RCC 7860 (cell line): ENCODE data around the gene CLMN.
"Not testable (repeated sequence)": the region's sequence is repeated elsewhere in the genome, so short reads cannot be mapped to it uniquely, and the experiment has no call there.

Experiments
- DNase-seq: peaks from one replicate; pipeline ENCODE4 v3.0.0-alpha.2; 2015; ENCODE audit warnings: low spot score
- FAIRE-seq: peaks from 2 replicates; lab custom pipeline; 2012; peaks lifted over from hg19 to GRCh38; lab: Jason Lieb, UNC

The CLMN gene

DNA sequence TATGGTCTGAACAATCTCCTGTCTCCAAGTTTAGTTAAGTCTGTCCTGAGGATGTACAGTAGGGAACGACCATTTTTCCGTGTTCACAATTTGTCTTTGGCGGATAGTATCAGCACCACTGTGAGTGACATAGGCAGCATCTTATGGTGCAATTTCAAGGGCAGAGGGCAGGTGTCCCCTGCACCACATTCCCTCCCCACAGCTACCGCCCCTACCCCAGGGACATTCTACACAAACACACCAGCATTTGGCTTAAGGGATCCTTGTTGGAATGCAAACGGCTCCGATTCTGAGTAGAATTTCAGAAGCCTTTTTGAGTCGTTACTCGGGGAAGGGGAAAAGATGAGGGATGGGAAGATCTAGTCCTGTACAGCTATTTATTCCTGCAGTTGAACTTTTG lies 137.3 kb downstream of the CLMN start:
- no peak for FAIRE-seq
- DNase-seq, result no peak

DNA sequence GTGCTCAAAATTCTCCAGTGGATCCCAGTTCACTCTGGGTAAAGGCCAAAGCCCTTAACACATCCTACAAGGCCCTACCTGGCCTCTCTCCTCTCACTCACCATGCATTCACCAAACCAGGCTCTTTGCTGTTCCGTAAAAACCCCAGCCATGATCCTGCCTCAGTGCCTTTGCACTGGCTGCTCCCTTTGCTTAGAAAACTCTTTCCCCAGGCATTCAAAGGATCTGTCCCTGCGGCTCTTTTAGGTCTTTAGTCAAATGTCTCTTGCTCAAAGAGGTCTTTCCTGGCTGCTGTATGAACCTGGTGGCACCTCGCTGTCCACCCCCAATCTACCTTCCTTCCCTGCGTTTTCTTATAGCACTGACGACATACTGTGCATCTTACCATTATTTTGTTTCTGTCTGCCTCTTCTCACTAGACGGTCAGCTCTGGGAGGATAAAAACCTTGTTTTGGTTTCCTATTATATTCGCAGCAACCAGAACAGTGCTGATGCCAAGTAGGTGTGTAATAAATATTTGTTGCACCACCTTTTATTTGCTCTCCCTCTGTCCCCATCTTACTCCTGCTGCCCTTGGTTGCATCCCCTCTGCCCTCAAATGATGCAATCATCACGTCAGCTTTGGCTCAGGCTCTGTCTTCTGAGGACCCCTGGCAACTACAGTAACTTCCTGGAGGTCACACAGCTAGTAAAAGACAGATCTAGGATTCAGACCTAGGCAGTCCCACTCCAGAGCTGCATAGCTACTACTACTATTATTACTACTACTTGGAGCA lies 138.6 kb downstream of the CLMN start:
- DNase-seq (no peak), FAIRE-seq (no peak)

DNA sequence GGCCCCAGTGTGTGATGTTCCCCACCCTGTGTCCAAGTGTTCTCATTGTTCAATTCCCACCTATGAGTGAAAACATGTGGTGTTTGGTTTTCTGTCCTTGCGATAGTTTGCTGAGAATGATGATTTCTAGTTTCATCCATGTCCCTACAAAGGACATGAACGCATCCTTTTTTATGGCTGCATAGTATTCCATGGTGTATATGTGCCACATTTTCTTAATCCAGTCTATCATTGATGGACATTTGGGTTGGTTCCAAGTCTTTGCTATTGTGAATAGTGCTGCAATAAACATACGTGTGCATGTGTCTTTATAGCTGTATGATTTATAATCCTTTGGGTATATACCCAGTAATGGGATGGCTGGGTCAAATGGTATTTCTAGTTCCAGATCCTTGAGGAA lies 144.0 kb downstream of the CLMN start:
- not testable (repeated sequence) for DNase-seq, FAIRE-seq

DNA sequence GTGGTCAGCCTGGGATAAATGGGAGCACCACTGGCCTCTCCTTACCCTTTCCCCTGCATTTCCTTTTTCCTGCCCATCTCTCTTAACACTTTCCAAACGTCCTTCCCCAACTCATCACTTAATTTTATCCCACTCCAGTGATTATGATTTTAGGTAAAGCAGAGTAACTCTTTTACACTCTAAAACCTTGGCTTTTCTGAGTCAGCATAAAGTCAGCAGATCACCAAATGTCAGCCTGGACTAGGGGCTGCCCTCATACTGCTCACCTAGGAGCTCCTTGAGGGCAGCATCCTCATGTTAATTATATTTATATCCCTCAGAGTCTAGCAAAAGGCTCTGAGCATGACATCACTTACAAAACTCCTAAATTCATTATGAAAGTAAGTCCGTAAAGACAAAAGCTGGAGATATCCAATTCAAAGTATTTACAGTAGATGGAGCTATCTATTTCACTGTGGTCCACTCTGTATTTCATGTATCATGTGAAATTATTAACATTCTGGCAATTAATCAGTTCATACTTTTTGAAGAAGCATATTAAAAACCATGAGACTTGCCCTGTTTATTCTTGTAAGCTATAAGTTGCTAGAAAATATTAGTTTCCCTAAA lies 145.4 kb downstream of the CLMN start:
- FAIRE-seq (no peak), DNase-seq (no peak)

DNA sequence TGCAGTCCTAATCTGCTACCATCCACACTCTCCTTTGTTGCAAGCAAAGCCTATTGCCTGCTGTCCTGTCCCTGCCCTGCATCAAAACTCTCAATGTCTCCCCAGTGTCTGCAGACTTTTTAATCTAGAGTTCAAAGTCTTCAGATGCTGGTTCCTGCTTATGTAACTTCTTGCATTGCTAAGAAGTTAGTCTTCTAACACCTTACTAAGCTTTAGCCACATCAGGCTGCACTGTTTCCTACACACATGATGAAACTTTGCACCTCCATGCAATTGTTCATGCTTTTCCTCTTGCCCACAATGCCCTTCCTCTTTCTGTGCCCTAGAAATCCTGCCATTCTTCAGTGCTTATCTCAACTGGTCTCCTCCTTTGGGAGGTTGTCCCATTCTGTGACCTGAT lies 146.2 kb downstream of the CLMN start:
- DNase-seq, result no peak
- FAIRE-seq, result no peak

DNA sequence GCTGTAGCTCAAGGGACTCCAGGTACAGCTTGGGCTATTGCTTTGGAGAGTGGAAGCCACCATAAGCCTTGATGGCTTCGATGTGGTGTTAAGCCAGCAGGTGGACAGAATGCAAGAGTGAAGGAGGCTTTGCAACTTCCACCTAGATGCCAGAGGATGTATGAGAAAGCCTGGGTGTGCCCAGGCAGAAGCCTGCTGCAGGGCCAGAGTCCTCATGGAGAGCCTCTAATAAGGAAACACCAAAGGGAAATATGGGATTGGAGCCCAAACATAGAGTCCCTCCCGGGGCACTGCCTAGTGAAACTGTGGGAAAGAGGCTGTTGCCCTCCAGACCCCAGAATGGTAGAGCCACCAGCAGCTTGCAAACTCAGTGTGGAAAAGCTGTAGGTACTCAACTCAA lies 152.5 kb downstream of the CLMN start:
- no peak for DNase-seq
- no peak for FAIRE-seq

DNA sequence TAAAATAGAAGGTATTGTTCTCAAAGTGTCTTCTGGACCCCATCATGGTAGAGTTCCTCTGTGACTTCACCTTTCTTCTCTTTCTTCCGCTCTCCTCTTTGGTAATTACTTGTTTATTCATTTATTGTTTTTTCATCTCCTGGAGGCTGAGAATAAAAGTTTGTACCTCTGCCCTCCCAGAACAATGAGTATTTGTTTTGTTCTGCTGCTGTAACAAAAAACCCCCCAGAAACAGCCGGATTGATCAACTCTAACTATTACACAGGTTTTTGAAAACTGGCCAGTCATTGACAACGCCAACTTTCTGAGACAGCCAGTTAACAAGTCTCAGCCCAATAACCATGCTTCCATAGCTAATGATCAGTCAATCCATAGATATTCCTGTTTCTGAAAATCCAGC lies 154.2 kb downstream of the CLMN start:
- FAIRE-seq (no peak), DNase-seq (no peak)

DNA sequence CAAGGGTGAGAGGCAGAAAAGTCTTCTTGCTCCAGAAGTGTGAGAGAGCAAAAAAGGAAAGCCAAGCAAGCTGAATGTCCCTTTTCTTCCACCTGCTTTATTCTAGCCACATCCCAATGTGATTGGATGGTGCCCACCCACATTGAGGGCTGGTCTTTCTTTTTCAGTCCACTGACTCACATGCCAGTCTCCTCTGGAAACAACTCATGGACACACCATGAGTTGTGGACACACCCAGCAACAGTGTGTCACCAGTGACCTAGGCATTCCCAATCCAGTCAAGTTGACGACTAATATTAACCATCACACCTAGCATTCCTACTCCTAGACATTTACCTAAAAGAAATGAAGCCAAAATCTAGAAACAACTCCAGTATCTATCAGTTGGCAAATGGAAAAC lies 155.2 kb downstream of the CLMN start:
- DNase-seq (no peak), FAIRE-seq (no peak)

DNA sequence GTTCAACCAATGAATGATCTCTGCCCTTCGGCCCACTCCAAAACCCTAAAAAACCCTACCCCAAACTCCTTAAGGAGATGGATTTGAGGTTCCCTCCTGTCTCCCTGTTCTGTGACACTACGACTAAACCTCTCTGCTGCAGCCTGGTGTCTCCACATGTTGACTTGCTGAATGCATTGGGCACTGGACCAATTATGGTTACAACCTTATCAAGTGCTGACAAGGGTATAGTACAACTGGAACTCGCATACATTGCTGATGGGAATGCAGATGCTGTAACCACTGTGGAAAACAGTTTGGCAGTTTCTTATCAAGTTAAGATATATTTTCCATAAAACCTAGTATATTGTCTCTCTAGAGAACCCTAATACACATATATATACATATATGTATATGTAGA lies 156.0 kb downstream of the CLMN start:
- DNase-seq (no peak), FAIRE-seq (no peak)

DNA sequence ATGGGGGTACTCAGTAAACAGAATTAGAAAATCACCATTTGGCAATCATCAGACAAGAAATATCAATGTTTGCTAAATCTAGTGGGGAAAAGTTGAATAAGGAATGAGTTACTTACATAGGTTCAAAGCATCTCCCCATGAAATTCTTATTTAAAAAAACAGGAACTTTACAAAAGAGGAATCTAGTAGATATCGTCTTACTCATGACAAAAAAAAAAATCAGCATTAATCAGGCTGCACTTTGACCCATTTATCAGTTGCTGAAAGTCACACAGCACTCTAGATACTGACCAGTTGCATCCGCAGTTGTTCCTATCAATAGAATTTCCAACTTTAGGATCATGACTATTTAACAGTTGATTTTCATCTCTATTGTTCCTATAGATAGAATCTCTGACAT lies 156.6 kb downstream of the CLMN start:
- DNase-seq, result no peak
- FAIRE-seq, result no peak

DNA sequence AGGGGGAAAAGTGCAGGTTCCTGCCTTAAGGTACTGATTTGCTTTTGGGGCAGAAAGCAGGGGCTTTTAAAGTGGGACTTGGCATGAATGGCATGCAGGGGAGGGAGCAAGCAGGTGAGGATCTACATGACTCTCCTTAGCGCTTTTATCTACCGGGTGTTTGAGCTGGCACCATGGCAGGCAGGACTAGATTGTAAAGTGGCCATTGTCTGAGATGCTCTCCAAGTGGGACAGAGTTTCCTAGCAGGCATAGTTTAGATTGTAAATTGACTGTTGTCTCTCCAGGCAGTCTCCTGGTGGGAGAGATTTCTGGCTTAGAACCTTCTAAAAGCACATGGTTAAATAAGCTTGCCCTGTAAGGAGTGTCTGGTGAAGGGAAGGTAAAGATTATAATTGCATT lies 157.1 kb downstream of the CLMN start:
- FAIRE-seq (no peak), DNase-seq (no peak)

DNA sequence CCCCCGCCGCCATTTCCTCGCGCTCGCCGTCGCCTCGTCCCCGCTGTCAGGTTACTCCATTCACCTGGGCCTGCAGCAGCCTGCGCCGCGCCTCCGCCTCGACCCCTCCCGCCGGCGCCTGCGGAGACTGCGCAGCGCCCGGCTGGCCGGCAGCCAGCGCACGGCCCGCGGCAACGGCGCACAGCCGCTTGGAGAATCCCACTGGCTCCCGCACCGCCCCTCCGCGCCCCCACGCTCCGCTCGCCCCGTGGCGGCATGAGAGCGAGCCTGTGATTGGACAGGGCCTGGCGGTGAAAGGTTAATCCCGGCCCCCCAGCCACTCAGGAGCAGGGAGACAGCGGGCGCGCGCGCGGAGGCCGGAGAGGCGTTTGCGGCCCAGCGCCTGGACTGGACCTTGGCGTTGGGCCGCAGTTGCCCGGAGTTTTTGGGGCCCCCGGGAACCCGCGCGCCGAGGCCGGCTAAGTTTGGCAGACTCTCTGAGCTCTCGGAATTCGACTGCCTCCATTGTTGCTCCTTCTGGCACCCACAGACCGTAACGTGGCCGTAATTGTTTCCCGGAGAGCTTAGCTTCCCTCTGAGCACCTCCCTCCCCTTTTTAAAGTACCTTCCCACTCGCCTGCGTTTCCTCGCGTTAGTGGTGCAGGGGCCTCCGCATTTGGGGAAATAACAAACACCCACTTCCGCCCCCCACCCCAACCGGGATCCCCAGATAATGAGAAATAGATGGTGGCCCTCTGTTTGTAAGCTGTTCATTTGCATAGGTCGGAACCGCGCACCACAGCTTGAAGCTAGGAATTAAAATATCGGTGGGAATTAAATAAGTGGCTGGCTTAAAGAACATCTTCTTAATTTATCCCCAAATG lies 162.2 kb downstream of the CLMN start, which contains the start of gene DICER1:
DICER1 (minus strand) TSS at position 203 of the 863 bp plus-strand sequence. CDS start 24,071 bp downstream, outside the sequence.
- FAIRE-seq (no peak), DNase-seq (peak; percentile 63)

DNA sequence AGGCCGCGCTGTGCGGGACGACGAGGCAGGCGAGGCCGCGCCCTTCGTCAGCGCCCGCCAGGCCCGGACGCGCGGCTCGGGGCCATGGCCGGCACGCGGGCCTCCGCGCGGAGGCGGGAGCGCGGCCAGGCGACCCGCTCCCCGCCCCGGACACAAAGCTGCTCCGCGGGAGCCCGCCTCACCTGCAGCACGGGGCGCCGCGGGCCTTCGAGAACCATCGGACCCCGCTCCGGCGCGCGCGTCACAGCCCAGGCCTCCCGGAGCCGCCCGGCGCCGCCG lies 162.7 kb downstream of the CLMN start:
- FAIRE-seq (no peak), DNase-seq (no peak)

DNA sequence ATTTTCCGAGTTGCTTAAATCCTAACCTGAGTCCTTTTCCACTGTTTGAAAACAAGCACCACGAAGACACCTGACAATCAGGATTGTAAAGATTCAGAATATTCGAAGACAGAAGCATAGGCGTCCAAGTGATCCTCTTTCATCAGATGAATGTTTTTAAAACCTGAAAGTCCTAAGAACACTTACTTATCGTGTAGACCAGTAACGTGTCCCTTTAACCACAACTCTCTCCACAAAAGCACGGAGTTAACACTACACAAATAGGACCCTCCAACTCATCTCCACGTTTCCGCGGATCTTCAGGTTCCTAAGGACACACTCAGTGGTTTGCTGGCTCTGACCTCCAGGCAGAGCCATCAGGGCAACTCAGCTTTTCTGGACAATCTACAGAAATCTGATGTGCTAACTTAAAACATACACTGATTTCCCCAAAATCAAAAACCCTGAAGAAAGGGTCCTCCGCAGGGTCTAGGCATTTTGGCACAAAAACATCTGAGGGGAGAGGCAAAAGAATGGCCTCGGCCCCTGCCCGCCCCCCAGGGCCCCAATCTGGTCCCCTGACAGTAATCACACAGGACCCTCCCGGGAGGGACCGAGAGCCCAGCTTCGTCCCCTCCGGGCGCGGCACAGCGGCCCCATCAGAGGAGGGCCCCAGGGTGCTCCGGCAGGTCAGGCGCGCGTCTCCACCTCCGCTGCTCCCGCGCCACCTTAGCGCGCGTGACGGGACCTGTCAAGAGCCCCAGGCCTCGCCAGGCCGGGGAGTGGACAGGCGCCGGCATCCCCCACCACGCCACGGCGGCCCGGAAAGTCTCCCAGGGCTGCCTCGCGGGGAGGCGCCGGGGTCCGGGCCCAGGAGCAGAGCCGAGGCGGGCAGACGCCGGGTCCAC lies 163.3 kb downstream of the CLMN start:
- DNase-seq (no peak), FAIRE-seq (no peak)

DNA sequence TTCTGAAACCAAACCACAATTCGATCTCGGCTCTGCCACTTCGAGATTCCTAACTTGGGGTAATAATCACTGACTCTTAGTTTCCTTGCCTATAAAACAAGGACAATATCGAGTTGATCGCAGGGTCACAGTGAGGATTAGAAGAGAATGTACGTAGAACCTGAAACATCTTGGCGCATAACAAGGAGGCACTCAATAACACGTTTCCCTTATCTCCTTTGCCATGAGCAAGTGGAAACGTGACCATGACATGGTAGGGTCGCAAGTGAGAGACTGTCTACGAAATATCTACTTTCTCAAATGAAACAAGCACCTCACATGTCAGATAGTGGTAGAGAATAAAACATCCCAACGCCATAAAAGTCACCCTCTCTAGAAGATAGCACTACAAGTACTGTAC lies 164.7 kb downstream of the CLMN start:
- no peak for DNase-seq
- no peak for FAIRE-seq

DNA sequence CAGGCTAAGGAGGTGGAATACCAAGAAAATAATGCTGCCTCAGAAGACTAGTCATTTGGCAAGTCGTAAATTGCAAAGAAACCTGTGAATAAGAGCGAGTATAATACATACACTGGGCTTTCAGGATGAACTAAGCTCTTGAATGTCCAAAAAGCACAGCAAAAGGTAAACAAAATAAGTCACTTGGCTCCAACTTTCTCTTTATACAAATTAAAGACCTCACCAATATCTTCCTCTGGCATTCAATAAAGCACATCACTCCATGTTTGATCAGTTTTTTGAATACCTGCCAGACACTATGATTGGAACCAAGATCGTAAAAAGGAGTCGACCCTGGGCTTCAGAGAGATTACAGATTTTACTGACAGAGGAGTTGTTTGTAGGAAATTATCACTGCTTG lies 165.8 kb downstream of the CLMN start:
- FAIRE-seq (no peak), DNase-seq (no peak)

DNA sequence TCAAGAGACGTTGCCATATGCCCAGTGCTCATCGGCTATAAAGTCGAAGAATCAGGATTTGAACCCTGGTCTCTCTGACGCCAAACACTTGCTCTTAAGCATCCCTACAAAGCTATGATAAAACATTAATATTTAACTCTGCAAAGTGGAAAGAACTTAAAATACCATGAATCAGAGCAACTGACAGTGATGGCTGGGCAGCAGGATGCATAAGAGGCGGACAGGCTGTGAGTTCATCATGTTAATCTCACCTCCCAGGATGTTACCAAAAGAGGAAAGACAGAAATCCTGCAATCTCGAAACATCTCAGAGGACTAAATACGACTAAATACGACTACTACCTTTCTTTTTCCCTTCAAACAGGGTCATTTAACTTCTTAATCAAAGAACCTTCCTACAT lies 168.1 kb downstream of the CLMN start:
- DNase-seq (peak; percentile 51), FAIRE-seq (peak; percentile 67)

DNA sequence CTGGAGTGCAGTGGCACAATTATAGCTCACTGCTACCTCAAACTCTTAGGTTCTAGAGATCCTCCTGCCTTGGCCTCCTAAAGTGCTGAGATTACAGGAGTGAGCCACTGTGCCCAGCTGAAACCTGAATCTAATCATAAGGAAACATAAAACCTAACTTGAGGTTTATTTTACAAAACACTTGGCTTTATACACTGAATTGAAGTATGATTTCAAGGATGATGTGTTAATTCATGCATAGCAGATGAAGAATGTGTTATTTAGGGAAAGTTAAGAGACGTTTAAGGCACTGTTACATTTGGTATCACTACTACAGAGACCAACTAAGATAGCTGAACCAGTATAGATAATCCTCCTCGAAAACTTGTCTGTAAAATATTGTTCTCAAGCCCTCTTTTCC lies 168.8 kb downstream of the CLMN start:
- DNase-seq, result no peak
- FAIRE-seq, result no peak

DNA sequence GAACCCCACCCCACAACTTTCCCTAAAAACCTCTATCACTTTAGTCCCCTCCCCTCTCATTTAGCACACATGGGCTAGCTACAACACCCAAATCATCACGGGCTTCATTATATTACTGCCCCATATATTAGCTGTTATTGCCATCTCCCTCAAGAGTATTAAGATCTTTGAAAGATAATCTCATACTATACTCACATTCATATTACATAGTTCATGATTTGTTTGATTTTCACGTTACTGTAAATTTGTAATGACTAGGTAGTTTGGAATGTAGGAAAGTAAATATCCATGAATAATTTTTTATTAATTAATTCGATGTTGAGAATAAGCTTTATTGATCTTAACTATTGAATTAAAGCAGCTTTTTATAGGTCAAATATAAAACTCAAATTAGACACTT lies 170.3 kb downstream of the CLMN start:
- DNase-seq (no peak), FAIRE-seq (no peak)

DNA sequence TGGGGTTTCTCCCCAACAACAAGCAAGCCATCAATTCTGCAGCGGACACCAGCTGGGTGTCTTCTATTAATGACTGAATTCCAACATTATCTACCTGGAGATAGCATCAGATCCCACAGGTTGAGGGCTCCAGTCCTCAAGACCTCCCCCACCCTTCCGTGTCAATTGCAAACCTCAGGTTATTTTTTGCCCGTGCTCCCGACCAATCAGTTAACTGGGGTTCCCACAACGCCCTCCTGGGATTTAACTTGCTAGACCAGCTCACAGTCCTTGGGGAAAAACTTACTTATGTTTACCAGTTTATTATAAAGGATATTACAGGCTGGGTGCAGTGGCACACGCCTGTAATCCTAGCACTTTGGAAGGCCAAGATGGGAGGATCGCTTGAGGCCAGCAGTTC lies 172.1 kb downstream of the CLMN start:
- FAIRE-seq (no peak), DNase-seq (no peak)
